ENCODE data around the gene VSIG10. TPM values are rescaled to one million over a fixed set of nuclear protein-coding genes. Genes with fewer than 3 reads are reported as not detected.

VSIG10 gene
- polyA plus RNA-seq, 1 donor (not counting 4 experiments of a cell fraction or from before 2014, with no cell fraction given): 11.4 TPM

DNA sequence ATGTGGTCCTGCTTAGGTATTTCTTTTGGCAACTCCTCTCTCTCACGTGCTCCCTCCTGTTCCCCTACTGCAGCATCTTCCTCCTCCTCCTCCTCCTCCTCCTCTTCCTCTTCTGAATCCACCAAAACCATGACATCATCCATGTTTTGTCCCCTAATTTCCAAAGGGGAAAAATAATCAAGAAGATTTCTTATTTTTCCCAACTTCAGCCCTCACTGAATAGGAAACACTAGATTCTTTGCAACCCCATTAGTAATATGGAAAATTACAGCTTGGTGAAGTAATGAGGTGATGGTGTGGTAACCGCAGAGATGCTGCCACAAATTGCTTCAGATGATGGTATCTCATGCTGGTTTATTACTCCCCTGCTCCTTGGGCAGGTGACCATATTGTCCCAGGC is 35.4 kb downstream of the VSIG10 start:
- dilution Hi-C loops (cut with MboI; ENCODE audit: extremely low pct_ligation_motif_present, low sequenced_read_pairs): no loop called here
- FAIRE-seq: no peak
- H3K79me2 ChIP-seq (ENCODE audit: control insufficient read depth, insufficient read depth, low read length): no peaks in the 10 kb centered on the region

GRCh38 chr12:118065380-118065779 is 38.4 kb downstream of the VSIG10 start:
- Histone ChIP-seq H3K27me3 (ENCODE audit: control insufficient read depth, extremely low read depth, insufficient read depth, low read length) (no peaks in the 10 kb centered on the region), H3K9me3 (ENCODE audit: control insufficient read depth, low read depth, low read length) (no peaks in the 10 kb centered on the region), H4K20me1 (ENCODE audit: control insufficient read depth, extremely low read depth, insufficient read depth, low read length) (no peaks in the 10 kb centered on the region), H3K27ac (ENCODE audit: control insufficient read depth, insufficient read depth, low read length) (no peak overlapping the region), H3K9me1 (ENCODE audit: control insufficient read depth, extremely low read depth, insufficient read depth, low read length) (no peaks in the 10 kb centered on the region), H3K79me2 (ENCODE audit: control insufficient read depth, insufficient read depth, low read length) (peaks cover 5% of the 10 kb centered on the region), H3K4me3 (ENCODE audit: control insufficient read depth in 2 of 3, extremely low read depth in 1 of 3, insufficient read depth in 2 of 3, low read depth in 1 of 3, low read length in 3 of 3) (no peak overlapping the region), H3K4me2 (ENCODE audit: control insufficient read depth, extremely low read depth, insufficient read depth, low read depth, low read length) (no peak overlapping the region), H3K9ac (ENCODE audit: control insufficient read depth, extremely low read depth, insufficient read depth, low read length) (no peak overlapping the region), H3K4me1 (ENCODE audit: control insufficient read depth, extremely low read depth, insufficient read depth, low read length) (peaks cover 9% of the 10 kb centered on the region), H3K36me3 (ENCODE audit: control insufficient read depth in 2 of 2, extremely low read depth in 1 of 2, insufficient read depth in 2 of 2, low read length in 2 of 2) (peaks cover 0 to 3% of the 10 kb centered on the region in 2 experiments), H2AFZ (ENCODE audit: control insufficient read depth, low read length) (no peak overlapping the region)
- dilution Hi-C loops (cut with MboI; ENCODE audit: extremely low pct_ligation_motif_present, low sequenced_read_pairs): no loop called here
- DNase-seq (ENCODE audit: low read depth, low spot score) (no peak), FAIRE-seq (no peak)
- no peak for TF ChIP-seq EZH2 (IDR thresholded peaks at IDR 0.05; ENCODE audit: low read length)
- TF ChIP-seq, protein P1, sequence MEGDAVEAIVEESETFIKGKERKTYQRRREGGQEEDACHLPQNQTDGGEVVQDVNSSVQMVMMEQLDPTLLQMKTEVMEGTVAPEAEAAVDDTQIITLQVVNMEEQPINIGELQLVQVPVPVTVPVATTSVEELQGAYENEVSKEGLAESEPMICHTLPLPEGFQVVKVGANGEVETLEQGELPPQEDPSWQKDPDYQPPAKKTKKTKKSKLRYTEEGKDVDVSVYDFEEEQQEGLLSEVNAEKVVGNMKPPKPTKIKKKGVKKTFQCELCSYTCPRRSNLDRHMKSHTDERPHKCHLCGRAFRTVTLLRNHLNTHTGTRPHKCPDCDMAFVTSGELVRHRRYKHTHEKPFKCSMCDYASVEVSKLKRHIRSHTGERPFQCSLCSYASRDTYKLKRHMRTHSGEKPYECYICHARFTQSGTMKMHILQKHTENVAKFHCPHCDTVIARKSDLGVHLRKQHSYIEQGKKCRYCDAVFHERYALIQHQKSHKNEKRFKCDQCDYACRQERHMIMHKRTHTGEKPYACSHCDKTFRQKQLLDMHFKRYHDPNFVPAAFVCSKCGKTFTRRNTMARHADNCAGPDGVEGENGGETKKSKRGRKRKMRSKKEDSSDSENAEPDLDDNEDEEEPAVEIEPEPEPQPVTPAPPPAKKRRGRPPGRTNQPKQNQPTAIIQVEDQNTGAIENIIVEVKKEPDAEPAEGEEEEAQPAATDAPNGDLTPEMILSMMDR (optimal IDR thresholded peaks at IDR 0.05 in 1 of 3, IDR thresholded peaks at IDR 0.05 in 1 of 3, conservative IDR thresholded peaks at IDR 0.05 in 1 of 3; ENCODE audit: extremely low read depth in 1 of 3, insufficient read depth in 2 of 3, low read length in 3 of 3): no peak

More for the DNA sequence above, 35.4 kb downstream of the VSIG10 start:
- H3K4me3 ChIP-seq (ENCODE audit: control insufficient read depth in 2 of 3, extremely low read depth in 1 of 3, insufficient read depth in 2 of 3, low read depth in 1 of 3, low read length in 3 of 3): no peak overlapping the region
- H3K36me3 ChIP-seq (ENCODE audit: control insufficient read depth in 2 of 2, extremely low read depth in 1 of 2, insufficient read depth in 2 of 2, low read length in 2 of 2): peaks cover 0 to 11% of the 10 kb centered on the region in 2 experiments
- H3K9ac ChIP-seq (ENCODE audit: control insufficient read depth, extremely low read depth, insufficient read depth, low read length): no peak overlapping the region
- H3K9me1 ChIP-seq (ENCODE audit: control insufficient read depth, extremely low read depth, insufficient read depth, low read length): no peaks in the 10 kb centered on the region
- no peak overlapping the region for H3K27ac ChIP-seq (ENCODE audit: control insufficient read depth, insufficient read depth, low read length)
- no peak for TF ChIP-seq EZH2 (IDR thresholded peaks at IDR 0.05; ENCODE audit: low read length)
- TF ChIP-seq, protein P1 (optimal IDR thresholded peaks at IDR 0.05 in 1 of 3, IDR thresholded peaks at IDR 0.05 in 1 of 3, conservative IDR thresholded peaks at IDR 0.05 in 1 of 3; ENCODE audit: extremely low read depth in 1 of 3, insufficient read depth in 2 of 3, low read length in 3 of 3): no peak
- H3K4me1 ChIP-seq (ENCODE audit: control insufficient read depth, extremely low read depth, insufficient read depth, low read length): no peaks in the 10 kb centered on the region
- H3K27me3 ChIP-seq (ENCODE audit: control insufficient read depth, extremely low read depth, insufficient read depth, low read length): no peaks in the 10 kb centered on the region
- H3K9me3 ChIP-seq (ENCODE audit: control insufficient read depth, low read depth, low read length): no peaks in the 10 kb centered on the region
- no peak overlapping the region for H3K4me2 ChIP-seq (ENCODE audit: control insufficient read depth, extremely low read depth, insufficient read depth, low read depth, low read length)
- DNase-seq (ENCODE audit: low read depth, low spot score): no peak
- H4K20me1 ChIP-seq (ENCODE audit: control insufficient read depth, extremely low read depth, insufficient read depth, low read length): no peaks in the 10 kb centered on the region
- H2AFZ ChIP-seq (ENCODE audit: control insufficient read depth, low read length): no peak overlapping the region
